ENCODE measurements around the gene SREBF2.
"Not testable (repeated sequence)": the region's sequence is repeated elsewhere in the genome, so short reads cannot be mapped to it uniquely, and the experiment has no call there.

SREBF2 gene

DNA sequence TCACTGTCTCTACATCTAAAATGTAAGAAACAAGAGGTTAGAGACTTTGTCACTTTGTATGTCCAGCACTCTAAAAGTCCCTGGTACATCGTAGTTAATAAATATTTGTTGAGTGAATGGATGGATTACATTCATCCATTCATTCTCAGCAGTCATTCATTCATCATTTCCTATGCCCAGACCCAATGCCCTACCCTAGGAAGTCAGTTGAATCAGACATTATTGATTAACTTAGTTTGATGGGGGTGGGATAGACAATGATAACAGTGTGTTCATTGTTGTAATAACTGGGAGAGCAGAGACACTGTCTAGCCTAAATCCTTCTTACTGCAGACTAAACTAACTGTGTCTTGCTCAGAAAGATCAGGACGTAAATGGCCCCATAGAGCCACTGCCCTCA, 115.2 kb downstream of the SREBF2 start:
- no peak for TF ChIP-seq GABPA (IDR thresholded peaks at IDR 0.05; ENCODE audit: low read depth)
- TF ChIP-seq, protein P1, sequence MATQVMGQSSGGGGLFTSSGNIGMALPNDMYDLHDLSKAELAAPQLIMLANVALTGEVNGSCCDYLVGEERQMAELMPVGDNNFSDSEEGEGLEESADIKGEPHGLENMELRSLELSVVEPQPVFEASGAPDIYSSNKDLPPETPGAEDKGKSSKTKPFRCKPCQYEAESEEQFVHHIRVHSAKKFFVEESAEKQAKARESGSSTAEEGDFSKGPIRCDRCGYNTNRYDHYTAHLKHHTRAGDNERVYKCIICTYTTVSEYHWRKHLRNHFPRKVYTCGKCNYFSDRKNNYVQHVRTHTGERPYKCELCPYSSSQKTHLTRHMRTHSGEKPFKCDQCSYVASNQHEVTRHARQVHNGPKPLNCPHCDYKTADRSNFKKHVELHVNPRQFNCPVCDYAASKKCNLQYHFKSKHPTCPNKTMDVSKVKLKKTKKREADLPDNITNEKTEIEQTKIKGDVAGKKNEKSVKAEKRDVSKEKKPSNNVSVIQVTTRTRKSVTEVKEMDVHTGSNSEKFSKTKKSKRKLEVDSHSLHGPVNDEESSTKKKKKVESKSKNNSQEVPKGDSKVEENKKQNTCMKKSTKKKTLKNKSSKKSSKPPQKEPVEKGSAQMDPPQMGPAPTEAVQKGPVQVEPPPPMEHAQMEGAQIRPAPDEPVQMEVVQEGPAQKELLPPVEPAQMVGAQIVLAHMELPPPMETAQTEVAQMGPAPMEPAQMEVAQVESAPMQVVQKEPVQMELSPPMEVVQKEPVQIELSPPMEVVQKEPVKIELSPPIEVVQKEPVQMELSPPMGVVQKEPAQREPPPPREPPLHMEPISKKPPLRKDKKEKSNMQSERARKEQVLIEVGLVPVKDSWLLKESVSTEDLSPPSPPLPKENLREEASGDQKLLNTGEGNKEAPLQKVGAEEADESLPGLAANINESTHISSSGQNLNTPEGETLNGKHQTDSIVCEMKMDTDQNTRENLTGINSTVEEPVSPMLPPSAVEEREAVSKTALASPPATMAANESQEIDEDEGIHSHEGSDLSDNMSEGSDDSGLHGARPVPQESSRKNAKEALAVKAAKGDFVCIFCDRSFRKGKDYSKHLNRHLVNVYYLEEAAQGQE (IDR thresholded peaks at IDR 0.05; ENCODE audit: insufficient replicate concordance, low read depth): no peak
- TF ChIP-seq POLR2AphosphoS5 (IDR thresholded peaks at IDR 0.05; ENCODE audit: low read depth): no peak
- TF ChIP-seq SPI1 (IDR thresholded peaks at IDR 0.05; ENCODE audit: borderline replicate concordance, low read depth): no peak
- TF ChIP-seq, protein P2, sequence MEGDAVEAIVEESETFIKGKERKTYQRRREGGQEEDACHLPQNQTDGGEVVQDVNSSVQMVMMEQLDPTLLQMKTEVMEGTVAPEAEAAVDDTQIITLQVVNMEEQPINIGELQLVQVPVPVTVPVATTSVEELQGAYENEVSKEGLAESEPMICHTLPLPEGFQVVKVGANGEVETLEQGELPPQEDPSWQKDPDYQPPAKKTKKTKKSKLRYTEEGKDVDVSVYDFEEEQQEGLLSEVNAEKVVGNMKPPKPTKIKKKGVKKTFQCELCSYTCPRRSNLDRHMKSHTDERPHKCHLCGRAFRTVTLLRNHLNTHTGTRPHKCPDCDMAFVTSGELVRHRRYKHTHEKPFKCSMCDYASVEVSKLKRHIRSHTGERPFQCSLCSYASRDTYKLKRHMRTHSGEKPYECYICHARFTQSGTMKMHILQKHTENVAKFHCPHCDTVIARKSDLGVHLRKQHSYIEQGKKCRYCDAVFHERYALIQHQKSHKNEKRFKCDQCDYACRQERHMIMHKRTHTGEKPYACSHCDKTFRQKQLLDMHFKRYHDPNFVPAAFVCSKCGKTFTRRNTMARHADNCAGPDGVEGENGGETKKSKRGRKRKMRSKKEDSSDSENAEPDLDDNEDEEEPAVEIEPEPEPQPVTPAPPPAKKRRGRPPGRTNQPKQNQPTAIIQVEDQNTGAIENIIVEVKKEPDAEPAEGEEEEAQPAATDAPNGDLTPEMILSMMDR (IDR thresholded peaks at IDR 0.05; ENCODE audit: insufficient read depth, low read length): no peak
- H3K27ac ChIP-seq (replicated peaks): no peak overlapping the region

DNA sequence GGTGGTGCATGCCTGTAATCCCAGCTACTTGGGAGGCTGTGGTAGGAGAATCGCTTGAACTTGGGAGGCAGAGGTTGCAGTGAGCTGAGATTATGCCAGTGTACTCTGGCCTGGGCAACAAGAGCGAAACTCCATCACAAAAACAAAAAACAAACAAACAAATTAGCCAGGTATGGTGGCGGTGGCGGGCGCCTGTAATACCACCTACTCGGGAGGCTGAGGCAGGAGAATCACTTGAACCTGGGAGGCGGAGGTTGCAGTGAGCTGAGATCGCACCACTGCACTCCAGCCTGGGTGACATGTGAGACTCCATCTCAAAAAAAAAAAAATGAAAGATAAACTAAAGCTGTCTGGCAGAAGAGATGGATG, 116.0 kb downstream of the SREBF2 start:
- not testable (repeated sequence) for DNase-seq (ENCODE audit: low read depth in 1 of 2, low spot score in 1 of 2); H3K4me3 ChIP-seq (replicated peaks; ENCODE audit: insufficient read depth, low read length); H3K27me3 ChIP-seq (ENCODE audit: insufficient read depth, poor library complexity, severe bottlenecking); H3K27ac ChIP-seq (replicated peaks)

More for the DNA sequence above, 115.2 kb downstream of the SREBF2 start:
- Histone ChIP-seq H3K4me3 (replicated peaks; ENCODE audit: insufficient read depth, low read length) (no peak overlapping the region), H3K27me3 (ENCODE audit: insufficient read depth, poor library complexity, severe bottlenecking) (no peaks in the 10 kb centered on the region)
- no peak for DNase-seq (ENCODE audit: low read depth in 1 of 2, low spot score in 1 of 2)

DNA sequence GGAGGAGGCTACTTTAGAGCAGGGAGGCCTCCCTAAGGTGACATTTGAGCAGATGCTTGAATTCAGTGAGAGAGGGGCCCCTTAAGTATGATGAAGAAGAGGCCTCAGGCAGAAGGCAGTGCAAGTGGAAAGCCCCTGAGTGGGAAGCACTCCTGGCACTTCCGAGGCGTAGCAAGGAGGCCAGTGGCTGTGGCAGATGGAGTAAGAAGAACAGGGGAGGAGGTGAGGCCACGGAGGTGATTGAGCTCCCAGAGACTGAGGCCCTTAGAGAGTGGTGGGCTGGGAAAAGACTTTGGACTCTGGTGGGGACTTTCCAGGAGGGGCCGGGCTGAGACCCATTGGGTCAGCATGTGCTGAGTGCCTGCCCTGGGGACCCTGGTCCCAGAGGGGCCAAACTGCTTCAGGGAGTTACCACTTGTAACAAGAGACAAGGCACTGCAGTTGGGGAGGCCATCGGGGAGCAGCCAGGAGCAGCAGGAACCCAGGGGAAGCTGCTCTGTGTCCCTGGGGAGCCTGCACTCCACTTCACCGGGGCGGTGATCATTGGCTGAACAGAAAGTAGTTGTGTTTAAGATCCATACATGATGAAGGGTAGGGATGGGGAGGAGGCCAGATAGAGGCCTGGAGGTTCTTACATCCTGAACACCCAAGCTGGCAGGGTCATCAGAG, 116.5 kb downstream of the SREBF2 start:
- no peak overlapping the region for H3K4me3 ChIP-seq (replicated peaks; ENCODE audit: insufficient read depth, low read length)
- no peaks in the 10 kb centered on the region for H3K27me3 ChIP-seq (ENCODE audit: insufficient read depth, poor library complexity, severe bottlenecking)
- no peak overlapping the region for H3K27ac ChIP-seq (replicated peaks)
- no peak for DNase-seq (ENCODE audit: low read depth in 1 of 2, low spot score in 1 of 2)
- TF ChIP-seq, protein P1 (IDR thresholded peaks at IDR 0.05; ENCODE audit: insufficient replicate concordance, low read depth): no peak
- no peak for TF ChIP-seq POLR2AphosphoS5 (IDR thresholded peaks at IDR 0.05; ENCODE audit: low read depth)

DNA sequence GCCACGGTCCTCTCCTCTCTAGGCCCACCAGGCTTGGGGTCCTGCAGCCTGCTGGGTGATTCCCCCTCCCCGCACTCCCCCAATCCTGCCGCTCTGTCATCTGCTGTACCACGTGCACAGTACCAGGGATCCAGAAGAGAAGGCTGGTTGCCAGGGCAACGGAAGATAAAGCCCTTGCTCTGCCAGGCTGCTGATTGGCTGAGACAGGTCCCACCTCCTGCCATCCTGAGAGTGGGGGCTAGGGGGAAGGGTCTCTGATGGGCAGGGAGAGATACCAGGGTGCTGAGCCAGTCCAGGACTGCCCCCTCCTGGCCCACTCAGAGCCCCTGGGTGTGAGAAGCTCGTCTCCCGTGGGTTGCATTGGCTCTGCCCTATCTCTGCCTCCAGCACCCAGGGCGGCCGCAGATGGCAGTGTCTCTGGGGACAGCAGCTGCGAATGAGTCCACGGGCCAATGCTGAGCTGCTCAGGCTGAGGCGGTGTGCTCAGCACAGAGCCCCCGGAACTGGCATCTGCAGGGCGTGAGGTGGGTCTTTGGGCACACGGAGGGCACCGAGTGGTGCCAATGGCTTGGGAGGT, 119.1 kb downstream of the SREBF2 start, which contains the start of gene SMIM45:
TSS of gene SMIM45 (plus strand) at position 253 of the 577 bp plus-strand sequence.
- no peak for DNase-seq (ENCODE audit: low read depth in 1 of 2, low spot score in 1 of 2)
- TF ChIP-seq GABPA (IDR thresholded peaks at IDR 0.05; ENCODE audit: low read depth) (no peak), POLR2AphosphoS5 (IDR thresholded peaks at IDR 0.05; ENCODE audit: low read depth) (no peak), SPI1 (IDR thresholded peaks at IDR 0.05; ENCODE audit: borderline replicate concordance, low read depth) (no peak)
- TF ChIP-seq, protein P2 (IDR thresholded peaks at IDR 0.05; ENCODE audit: insufficient read depth, low read length): no peak
- TF ChIP-seq, protein P1 (IDR thresholded peaks at IDR 0.05; ENCODE audit: insufficient replicate concordance, low read depth): no peak
- no peak within 1 kb of the TSS for H3K4me3 ChIP-seq (replicated peaks; ENCODE audit: insufficient read depth, low read length)
- H3K27ac ChIP-seq (replicated peaks): no peak within 1 kb of the TSS
- no peaks in the 10 kb centered on the region for H3K27me3 ChIP-seq (ENCODE audit: insufficient read depth, poor library complexity, severe bottlenecking)

Data from HL-60 (cell line).